ENCODE results near the gene BCL3.

GRCh38 chr19:44792281-44792680 lies 43.8 kb downstream of the BCL3 start:
- TF ChIP-seq, protein P1, sequence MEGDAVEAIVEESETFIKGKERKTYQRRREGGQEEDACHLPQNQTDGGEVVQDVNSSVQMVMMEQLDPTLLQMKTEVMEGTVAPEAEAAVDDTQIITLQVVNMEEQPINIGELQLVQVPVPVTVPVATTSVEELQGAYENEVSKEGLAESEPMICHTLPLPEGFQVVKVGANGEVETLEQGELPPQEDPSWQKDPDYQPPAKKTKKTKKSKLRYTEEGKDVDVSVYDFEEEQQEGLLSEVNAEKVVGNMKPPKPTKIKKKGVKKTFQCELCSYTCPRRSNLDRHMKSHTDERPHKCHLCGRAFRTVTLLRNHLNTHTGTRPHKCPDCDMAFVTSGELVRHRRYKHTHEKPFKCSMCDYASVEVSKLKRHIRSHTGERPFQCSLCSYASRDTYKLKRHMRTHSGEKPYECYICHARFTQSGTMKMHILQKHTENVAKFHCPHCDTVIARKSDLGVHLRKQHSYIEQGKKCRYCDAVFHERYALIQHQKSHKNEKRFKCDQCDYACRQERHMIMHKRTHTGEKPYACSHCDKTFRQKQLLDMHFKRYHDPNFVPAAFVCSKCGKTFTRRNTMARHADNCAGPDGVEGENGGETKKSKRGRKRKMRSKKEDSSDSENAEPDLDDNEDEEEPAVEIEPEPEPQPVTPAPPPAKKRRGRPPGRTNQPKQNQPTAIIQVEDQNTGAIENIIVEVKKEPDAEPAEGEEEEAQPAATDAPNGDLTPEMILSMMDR (IDR thresholded peaks at IDR 0.05) = no peak
- TF ChIP-seq POLR2A (IDR thresholded peaks at IDR 0.05) = no peak

Data from testis (tissue), 2 donors.